ENCODE data around the gene PHLDA3. TPM values are rescaled to one million over a fixed set of nuclear protein-coding genes. Genes with fewer than 3 reads are reported as not detected.

The PHLDA3 gene
- total RNA-seq, 2 donors from 2014 or later: 9.6 to 15.8 TPM

- Mint-ChIP-seq H3K9me3 (no peaks in the 10 kb centered on the region), H3K4me3 (no peak overlapping the region), H3K36me3 (ENCODE audit: low read depth) (peaks cover 7% of the 10 kb centered on the region), H3K27me3 (ENCODE audit: insufficient read depth) (peaks cover 2% of the 10 kb centered on the region), H3K27ac (no peak overlapping the region), H3K4me1 (peaks cover 16% of the 10 kb centered on the region)
- no peak for TF ChIP-seq CTCF (conservative IDR thresholded peaks at IDR 0.05)
- Histone ChIP-seq H3K9ac (ENCODE audit: extremely low read depth, low read length, poor library complexity, severe bottlenecking) (no peak overlapping the region), H3K27me3 (ENCODE audit: control insufficient read depth, insufficient read depth, low read length, poor library complexity, severe bottlenecking) (no peaks in the 10 kb centered on the region), H3K4me3 (ENCODE audit: low read length) (no peak overlapping the region), H3K27ac (ENCODE audit: low read depth, low read length) (no peak overlapping the region), H3K36me3 (ENCODE audit: control insufficient read depth, insufficient read depth, low read length) (peaks cover 19% of the 10 kb centered on the region), H3K9me3 (ENCODE audit: control insufficient read depth, low read length) (no peaks in the 10 kb centered on the region), H3K4me1 (ENCODE audit: control insufficient read depth, insufficient read depth, low read length) (no peaks in the 10 kb centered on the region)
- WGBS, 2 experiments (ENCODE audit: insufficient coverage in 1 of 2, insufficient read length in 1 of 2): 92 to 93% methylated on average over 8 of the region's 8 CpGs
- no peak for DNase-seq
These were observed 8.0 kb downstream of the PHLDA3 start for GRCh38 chr1:201460814-201461644.

- peaks cover 2% of the 10 kb centered on the region for H3K27me3 Mint-ChIP-seq (ENCODE audit: insufficient read depth)
- H3K27ac Mint-ChIP-seq: no peak overlapping the region
- TF ChIP-seq CTCF (conservative IDR thresholded peaks at IDR 0.05): no peak
- Histone ChIP-seq H3K4me3 (ENCODE audit: low read length) (no peak overlapping the region), H3K9me3 (ENCODE audit: control insufficient read depth, low read length) (no peaks in the 10 kb centered on the region), H3K27me3 (ENCODE audit: control insufficient read depth, insufficient read depth, low read length, poor library complexity, severe bottlenecking) (no peaks in the 10 kb centered on the region), H3K36me3 (ENCODE audit: control insufficient read depth, insufficient read depth, low read length) (peaks cover 6% of the 10 kb centered on the region), H3K27ac (ENCODE audit: low read depth, low read length) (no peak overlapping the region), H3K9ac (ENCODE audit: extremely low read depth, low read length, poor library complexity, severe bottlenecking) (no peak overlapping the region), H3K4me1 (ENCODE audit: control insufficient read depth, insufficient read depth, low read length) (no peaks in the 10 kb centered on the region)
- H3K9me3 Mint-ChIP-seq: no peaks in the 10 kb centered on the region
- H3K4me3 Mint-ChIP-seq: no peak overlapping the region
- DNase-seq: no peak
- 94 to 98% methylated on average over 5 of the region's 5 CpGs for WGBS, 2 experiments (ENCODE audit: insufficient coverage in 1 of 2, insufficient read length in 1 of 2)
- H3K4me1 Mint-ChIP-seq: peaks cover 16% of the 10 kb centered on the region
- no peaks in the 10 kb centered on the region for H3K36me3 Mint-ChIP-seq (ENCODE audit: low read depth)
These were observed 9.2 kb downstream of the PHLDA3 start for GRCh38 chr1:201459775-201460174.

- Histone ChIP-seq H3K9me3 (ENCODE audit: control insufficient read depth, low read length) (no peaks in the 10 kb centered on the region), H3K9ac (ENCODE audit: extremely low read depth, low read length, poor library complexity, severe bottlenecking) (no peak overlapping the region), H3K4me1 (ENCODE audit: control insufficient read depth, insufficient read depth, low read length) (no peaks in the 10 kb centered on the region), H3K36me3 (ENCODE audit: control insufficient read depth, insufficient read depth, low read length) (peaks cover under 1% of the 10 kb centered on the region), H3K4me3 (ENCODE audit: low read length) (no peak overlapping the region), H3K27me3 (ENCODE audit: control insufficient read depth, insufficient read depth, low read length, poor library complexity, severe bottlenecking) (no peaks in the 10 kb centered on the region), H3K27ac (ENCODE audit: low read depth, low read length) (no peak overlapping the region)
- H3K36me3 Mint-ChIP-seq (ENCODE audit: low read depth): no peaks in the 10 kb centered on the region
- H3K9me3 Mint-ChIP-seq: no peaks in the 10 kb centered on the region
- DNase-seq: no peak
- no peak overlapping the region for H3K4me3 Mint-ChIP-seq
- H3K27me3 Mint-ChIP-seq (ENCODE audit: insufficient read depth): peaks cover 2% of the 10 kb centered on the region
- no peak for TF ChIP-seq CTCF (conservative IDR thresholded peaks at IDR 0.05)
- H3K4me1 Mint-ChIP-seq: peaks cover 16% of the 10 kb centered on the region
- 81 to 100% methylated on average over 1 to 3 of the region's 3 CpGs for WGBS, 2 experiments (ENCODE audit: insufficient coverage in 1 of 2, insufficient read length in 1 of 2)
- H3K27ac Mint-ChIP-seq: no peak overlapping the region
These were observed 9.9 kb downstream of the PHLDA3 start for GRCh38 chr1:201459052-201459451.

Data from endodermal cell (in vitro differentiated cells).